ENCODE measurements around the gene SORBS2.

GRCh38 chr4:185677637-185678314 is 134.2 kb downstream of the SORBS2 start:
- TF ChIP-seq, protein P1, sequence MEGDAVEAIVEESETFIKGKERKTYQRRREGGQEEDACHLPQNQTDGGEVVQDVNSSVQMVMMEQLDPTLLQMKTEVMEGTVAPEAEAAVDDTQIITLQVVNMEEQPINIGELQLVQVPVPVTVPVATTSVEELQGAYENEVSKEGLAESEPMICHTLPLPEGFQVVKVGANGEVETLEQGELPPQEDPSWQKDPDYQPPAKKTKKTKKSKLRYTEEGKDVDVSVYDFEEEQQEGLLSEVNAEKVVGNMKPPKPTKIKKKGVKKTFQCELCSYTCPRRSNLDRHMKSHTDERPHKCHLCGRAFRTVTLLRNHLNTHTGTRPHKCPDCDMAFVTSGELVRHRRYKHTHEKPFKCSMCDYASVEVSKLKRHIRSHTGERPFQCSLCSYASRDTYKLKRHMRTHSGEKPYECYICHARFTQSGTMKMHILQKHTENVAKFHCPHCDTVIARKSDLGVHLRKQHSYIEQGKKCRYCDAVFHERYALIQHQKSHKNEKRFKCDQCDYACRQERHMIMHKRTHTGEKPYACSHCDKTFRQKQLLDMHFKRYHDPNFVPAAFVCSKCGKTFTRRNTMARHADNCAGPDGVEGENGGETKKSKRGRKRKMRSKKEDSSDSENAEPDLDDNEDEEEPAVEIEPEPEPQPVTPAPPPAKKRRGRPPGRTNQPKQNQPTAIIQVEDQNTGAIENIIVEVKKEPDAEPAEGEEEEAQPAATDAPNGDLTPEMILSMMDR (IDR thresholded peaks at IDR 0.05), result no peak
- no peak for TF ChIP-seq EP300 (IDR thresholded peaks at IDR 0.05)
- no peak for TF ChIP-seq POLR2A (IDR thresholded peaks at IDR 0.05)

Measured in tibial nerve (tissue), 4 donors.